Hematopoietic multipotent progenitor cell (in vitro differentiated cells): ENCODE results near the gene TPMT. TPM values are rescaled to one million over a fixed set of nuclear protein-coding genes. Genes with fewer than 3 reads are reported as not detected.

Experiments used
- total RNA-seq: library from RNA; depleted of rRNA; stranded (reverse); fragments of >200 nt; gene quantifications from one replicate; pipeline ENCODE4 v1.2.3, GENCODE V29; 2012

The TPMT gene
- total RNA-seq, 1 donor = 4.6 TPM

Other genes starting within 250 kb of the TPMT start
- 25.3 TPM for gene KIF13A, start 167.4 kb downstream of the TPMT start, total RNA-seq
- gene NHLRC1, start 32.4 kb downstream of the TPMT start, total RNA-seq = 8.1 TPM
- gene KDM1B, start 345 bp upstream of the TPMT start, total RNA-seq = 24.5 TPM
- gene DEK, start 109.5 kb upstream of the TPMT start, total RNA-seq = 32.9 TPM
- 16.7 TPM for gene RNF144B, start 232.3 kb upstream of the TPMT start, total RNA-seq